HepG2 (cell line): ENCODE data around the gene JMJD8. TPM values are rescaled to one million over a fixed set of nuclear protein-coding genes. Genes with fewer than 3 reads are reported as not detected.

Experiments
- ARNT ChIP-seq: fragments of 450-650 bp; IDR thresholded peaks from 2 replicates; pipeline ENCODE4 v1.6.1; 2017
- MBNL3 ChIP-seq: fragments of 250-450 bp; sonication (Bioruptor Pico); conservative IDR thresholded peaks from 2 replicates; pipeline ENCODE4 v1.8.0; 2022; ENCODE audit warnings: mild to moderate bottlenecking, inconsistent platforms
- MLLT10 ChIP-seq: sonication (generic); formaldehyde crosslinking; IDR thresholded peaks from 2 replicates; pipeline ENCODE4 v1.4.0; 2020; ENCODE audit warnings: missing genetic modification reagents
- NBN ChIP-seq: fragments of 450-650 bp; conservative IDR thresholded peaks from 2 replicates; pipeline ENCODE4 v1.6.1; 2017
- PAF1 ChIP-seq: IDR thresholded peaks from 2 replicates; pipeline ENCODE4 v1.6.1; 2016; ENCODE audit warnings: missing genetic modification reagents, missing compliant biosample characterization
- RARA ChIP-seq: IDR thresholded peaks from 2 replicates; pipeline ENCODE4 v1.6.1; 2016; ENCODE audit warnings: missing genetic modification reagents, missing compliant biosample characterization
- TP53 ChIP-seq: sonication (generic); formaldehyde crosslinking; conservative IDR thresholded peaks from 2 replicates; pipeline ENCODE4 v1.4.0; 2020; ENCODE audit warnings: missing genetic modification reagents
- ZFP41 ChIP-seq: sonication (generic); formaldehyde crosslinking; IDR thresholded peaks from 2 replicates; pipeline ENCODE4 v1.4.0; 2020; ENCODE audit warnings: mild to moderate bottlenecking, missing genetic modification reagents, borderline replicate concordance
- ZNF234 ChIP-seq: sonication (generic); formaldehyde crosslinking; conservative IDR thresholded peaks from 2 replicates; pipeline ENCODE4 v1.5.1; 2020; ENCODE audit warnings: mild to moderate bottlenecking, missing genetic modification reagents
- ZNF296 ChIP-seq: sonication (generic); formaldehyde crosslinking; conservative IDR thresholded peaks from 2 replicates; pipeline ENCODE4 v1.5.0; 2020; ENCODE audit warnings: mild to moderate bottlenecking, missing genetic modification reagents
- ZNF510 ChIP-seq: sonication (generic); formaldehyde crosslinking; IDR thresholded peaks from 2 replicates; pipeline ENCODE4 v1.4.0; 2020; ENCODE audit warnings: low read depth, mild to moderate bottlenecking, missing genetic modification reagents
- ZNF792 ChIP-seq: IDR thresholded peaks from 2 replicates; pipeline ENCODE4 v1.6.1; 2016
- ZSCAN29 ChIP-seq: sonication (generic); formaldehyde crosslinking; conservative IDR thresholded peaks from 2 replicates; pipeline ENCODE4 v1.4.0; 2020; ENCODE audit warnings: mild to moderate bottlenecking, missing genetic modification reagents
- ZSCAN30 ChIP-seq: sonication (generic); formaldehyde crosslinking; IDR thresholded peaks from 2 replicates; pipeline ENCODE4 v1.5.0; 2020; ENCODE audit warnings: mild to moderate bottlenecking, missing genetic modification reagents
- polyA plus RNA-seq, 8 experiments: library from polyadenylated mRNA; depleted of rRNA in 3 of 8; stranded (reverse) in 7 of 8; unstranded in 1 of 8; fragments of >200 nt; fragmentation: Illumina TruSeq in 4 of 8; extraction: Trizol in 4 of 8; gene quantifications; 2 replicates each; pipeline versions ENCODE4 v1.2.1 to v1.2.3, GENCODE V29; 2011 to 2016; ENCODE audit warnings: low read depth in 4 of 8, missing spikeins in 1 of 8, mixed read lengths in 1 of 8; ENCODE audit not compliant: insufficient read depth in 1 of 8
- total RNA-seq, 5 experiments: library from RNA; depleted of rRNA; stranded (reverse); fragments of >200 nt; fragmentation: Illumina TruSeq; extraction: Trizol; gene quantifications; 2 replicates each; pipeline ENCODE4 v1.2.3, GENCODE V29; 2016; ENCODE audit warnings: low read depth in 1 of 5
- TF ChIP-seq, protein P1 (sequence below): sonication (generic); formaldehyde crosslinking; IDR thresholded peaks from 2 replicates; pipeline ENCODE4 v1.4.0; 2020; ENCODE audit warnings: mild to moderate bottlenecking, missing genetic modification reagents
- TF ChIP-seq, protein P2 (sequence below): sonication (generic); formaldehyde crosslinking; IDR thresholded peaks from 2 replicates; pipeline ENCODE4 v1.9.0; 2021; ENCODE audit warnings: missing genetic modification reagents, mild to moderate bottlenecking, borderline replicate concordance
- TF ChIP-seq, protein P3 (sequence below): sonication (generic); formaldehyde crosslinking; IDR thresholded peaks from 2 replicates; pipeline ENCODE4 v1.9.0; 2021; ENCODE audit warnings: missing genetic modification reagents, borderline replicate concordance
- TF ChIP-seq, protein P4 (sequence below): sonication (generic); formaldehyde crosslinking; IDR thresholded peaks from 2 replicates; pipeline ENCODE4 v1.5.0; 2020; ENCODE audit warnings: mild to moderate bottlenecking, missing genetic modification reagents, moderate library complexity

The JMJD8 gene
- total and polyA plus RNA-seq, 2 of the 13 experiments (the other 11 are each of a cell fraction or from before 2014, with no cell fraction given) = 2.6 to 11.8 TPM

DNA sequence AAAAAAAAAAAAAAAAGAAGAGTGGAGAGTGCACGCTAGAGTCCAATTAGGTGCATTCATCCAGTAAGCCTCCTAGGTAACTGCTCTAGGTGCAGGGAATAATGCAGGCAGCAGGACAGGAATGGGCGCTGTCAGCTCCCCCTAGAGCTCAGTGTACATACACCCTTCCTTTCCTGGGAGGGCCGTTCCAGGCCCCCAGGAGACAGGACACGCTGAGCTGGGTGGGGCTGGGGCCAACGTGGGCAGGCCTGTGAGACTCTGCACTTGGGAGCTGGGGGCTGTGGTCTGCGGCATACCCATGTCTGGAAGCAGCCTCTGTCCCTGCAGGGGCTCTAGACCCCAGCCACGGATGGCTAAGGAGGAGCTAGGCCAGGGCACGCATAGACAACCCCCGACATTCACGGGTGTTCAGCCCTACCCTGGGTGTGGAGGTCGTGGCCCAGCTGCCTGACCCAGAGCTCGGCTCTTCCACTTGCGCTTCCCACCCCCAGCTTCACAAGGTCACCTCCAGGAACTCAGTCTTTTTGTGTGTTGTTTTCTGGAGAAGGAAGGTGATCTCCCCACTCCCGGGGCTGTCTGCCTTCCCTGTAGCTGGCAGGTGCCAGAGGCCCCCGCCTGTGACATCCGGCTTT is 35.8 kb upstream of the JMJD8 start (continued):
- TF ChIP-seq ZNF510 (CRISPR knock-in tag) = no peak
- TF ChIP-seq, protein P1, sequence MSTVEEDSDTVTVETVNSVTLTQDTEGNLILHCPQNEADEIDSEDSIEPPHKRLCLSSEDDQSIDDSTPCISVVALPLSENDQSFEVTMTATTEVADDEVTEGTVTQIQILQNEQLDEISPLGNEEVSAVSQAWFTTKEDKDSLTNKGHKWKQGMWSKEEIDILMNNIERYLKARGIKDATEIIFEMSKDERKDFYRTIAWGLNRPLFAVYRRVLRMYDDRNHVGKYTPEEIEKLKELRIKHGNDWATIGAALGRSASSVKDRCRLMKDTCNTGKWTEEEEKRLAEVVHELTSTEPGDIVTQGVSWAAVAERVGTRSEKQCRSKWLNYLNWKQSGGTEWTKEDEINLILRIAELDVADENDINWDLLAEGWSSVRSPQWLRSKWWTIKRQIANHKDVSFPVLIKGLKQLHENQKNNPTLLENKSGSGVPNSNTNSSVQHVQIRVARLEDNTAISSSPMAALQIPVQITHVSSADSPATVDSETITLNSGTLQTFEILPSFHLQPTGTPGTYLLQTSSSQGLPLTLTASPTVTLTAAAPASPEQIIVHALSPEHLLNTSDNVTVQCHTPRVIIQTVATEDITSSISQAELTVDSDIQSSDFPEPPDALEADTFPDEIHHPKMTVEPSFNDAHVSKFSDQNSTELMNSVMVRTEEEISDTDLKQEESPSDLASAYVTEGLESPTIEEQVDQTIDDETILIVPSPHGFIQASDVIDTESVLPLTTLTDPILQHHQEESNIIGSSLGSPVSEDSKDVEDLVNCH = no peak
- no peak for TF ChIP-seq ZFP41
- TF ChIP-seq ZSCAN30 (CRISPR knock-in tag) = no peak
- no peak for TF ChIP-seq TP53 (CRISPR knock-in tag)
- no peak for TF ChIP-seq MBNL3 (CRISPR knock-in tag)
- TF ChIP-seq ZSCAN29 = no peak
- no peak for TF ChIP-seq ZNF296
- TF ChIP-seq ZNF792 = no peak
- TF ChIP-seq ZNF234 (CRISPR knock-in tag) = no peak
- TF ChIP-seq PAF1 (CRISPR knock-in tag) = no peak
- TF ChIP-seq RARA (CRISPR knock-in tag) = 0 out of 2 replicates have a peak, but pooled peaks have one; percentile 22
- TF ChIP-seq NBN = no peak
- TF ChIP-seq, protein P2, sequence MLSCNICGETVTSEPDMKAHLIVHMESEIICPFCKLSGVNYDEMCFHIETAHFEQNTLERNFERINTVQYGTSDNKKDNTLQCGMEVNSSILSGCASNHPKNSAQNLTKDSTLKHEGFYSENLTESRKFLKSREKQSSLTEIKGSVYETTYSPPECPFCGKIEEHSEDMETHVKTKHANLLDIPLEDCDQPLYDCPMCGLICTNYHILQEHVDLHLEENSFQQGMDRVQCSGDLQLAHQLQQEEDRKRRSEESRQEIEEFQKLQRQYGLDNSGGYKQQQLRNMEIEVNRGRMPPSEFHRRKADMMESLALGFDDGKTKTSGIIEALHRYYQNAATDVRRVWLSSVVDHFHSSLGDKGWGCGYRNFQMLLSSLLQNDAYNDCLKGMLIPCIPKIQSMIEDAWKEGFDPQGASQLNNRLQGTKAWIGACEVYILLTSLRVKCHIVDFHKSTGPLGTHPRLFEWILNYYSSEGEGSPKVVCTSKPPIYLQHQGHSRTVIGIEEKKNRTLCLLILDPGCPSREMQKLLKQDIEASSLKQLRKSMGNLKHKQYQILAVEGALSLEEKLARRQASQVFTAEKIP (CRISPR knock-in tag) = no peak
- no peak for TF ChIP-seq ARNT
- TF ChIP-seq, protein P3, sequence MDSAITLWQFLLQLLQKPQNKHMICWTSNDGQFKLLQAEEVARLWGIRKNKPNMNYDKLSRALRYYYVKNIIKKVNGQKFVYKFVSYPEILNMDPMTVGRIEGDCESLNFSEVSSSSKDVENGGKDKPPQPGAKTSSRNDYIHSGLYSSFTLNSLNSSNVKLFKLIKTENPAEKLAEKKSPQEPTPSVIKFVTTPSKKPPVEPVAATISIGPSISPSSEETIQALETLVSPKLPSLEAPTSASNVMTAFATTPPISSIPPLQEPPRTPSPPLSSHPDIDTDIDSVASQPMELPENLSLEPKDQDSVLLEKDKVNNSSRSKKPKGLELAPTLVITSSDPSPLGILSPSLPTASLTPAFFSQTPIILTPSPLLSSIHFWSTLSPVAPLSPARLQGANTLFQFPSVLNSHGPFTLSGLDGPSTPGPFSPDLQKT (CRISPR knock-in tag) = no peak
- TF ChIP-seq, protein P4, sequence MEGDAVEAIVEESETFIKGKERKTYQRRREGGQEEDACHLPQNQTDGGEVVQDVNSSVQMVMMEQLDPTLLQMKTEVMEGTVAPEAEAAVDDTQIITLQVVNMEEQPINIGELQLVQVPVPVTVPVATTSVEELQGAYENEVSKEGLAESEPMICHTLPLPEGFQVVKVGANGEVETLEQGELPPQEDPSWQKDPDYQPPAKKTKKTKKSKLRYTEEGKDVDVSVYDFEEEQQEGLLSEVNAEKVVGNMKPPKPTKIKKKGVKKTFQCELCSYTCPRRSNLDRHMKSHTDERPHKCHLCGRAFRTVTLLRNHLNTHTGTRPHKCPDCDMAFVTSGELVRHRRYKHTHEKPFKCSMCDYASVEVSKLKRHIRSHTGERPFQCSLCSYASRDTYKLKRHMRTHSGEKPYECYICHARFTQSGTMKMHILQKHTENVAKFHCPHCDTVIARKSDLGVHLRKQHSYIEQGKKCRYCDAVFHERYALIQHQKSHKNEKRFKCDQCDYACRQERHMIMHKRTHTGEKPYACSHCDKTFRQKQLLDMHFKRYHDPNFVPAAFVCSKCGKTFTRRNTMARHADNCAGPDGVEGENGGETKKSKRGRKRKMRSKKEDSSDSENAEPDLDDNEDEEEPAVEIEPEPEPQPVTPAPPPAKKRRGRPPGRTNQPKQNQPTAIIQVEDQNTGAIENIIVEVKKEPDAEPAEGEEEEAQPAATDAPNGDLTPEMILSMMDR (CRISPR knock-in tag) = peak; percentile 62
- no peak for TF ChIP-seq MLLT10 (CRISPR knock-in tag)
